NCI-H1092 (cell line): ENCODE results near the gene GRAMD4.
A peak's percentile ranks its signal among the peaks of the same experiment; 100 is the strongest.

Experiments
- DNase-seq: peaks from one replicate; lab custom pipeline; 2025; lab: John Stamatoyannopoulos, UW

The GRAMD4 gene

GRCh38 chr22:46672731-46673130, 52.5 kb downstream of the GRAMD4 start:
- no peak for DNase-seq

GRCh38 chr22:46673205-46673604, 53.0 kb downstream of the GRAMD4 start:
- no peak for DNase-seq

GRCh38 chr22:46673662-46674236, 53.6 kb downstream of the GRAMD4 start:
- DNase-seq: no peak

GRCh38 chr22:46674367-46674781, 54.2 kb downstream of the GRAMD4 start:
- DNase-seq: no peak

GRCh38 chr22:46674906-46675305, 54.7 kb downstream of the GRAMD4 start:
- DNase-seq: no peak

GRCh38 chr22:46675479-46675878, 55.3 kb downstream of the GRAMD4 start:
- DNase-seq: no peak

- DNase-seq: no peak
These were observed 55.8 kb downstream of the GRAMD4 start for GRCh38 chr22:46675938-46676337.

GRCh38 chr22:46676479-46676878, 56.3 kb downstream of the GRAMD4 start:
- DNase-seq: no peak

- DNase-seq: no peak
These were observed 56.7 kb downstream of the GRAMD4 start for GRCh38 chr22:46676881-46677280.

GRCh38 chr22:46677323-46678002, 57.3 kb downstream of the GRAMD4 start:
- DNase-seq: no peak

GRCh38 chr22:46678003-46678657, 57.9 kb downstream of the GRAMD4 start:
- DNase-seq: no peak

- DNase-seq: no peak
These were observed 58.9 kb downstream of the GRAMD4 start for GRCh38 chr22:46678785-46679700.

GRCh38 chr22:46679706-46680269, 59.6 kb downstream of the GRAMD4 start:
- DNase-seq: no peak

- DNase-seq: no peak
These were observed 60.8 kb downstream of the GRAMD4 start for GRCh38 chr22:46681010-46681409.

GRCh38 chr22:46682011-46682731, 62.0 kb downstream of the GRAMD4 start:
- DNase-seq: no peak

GRCh38 chr22:46684706-46685105, 64.5 kb downstream of the GRAMD4 start:
- peak; percentile 7 for DNase-seq

GRCh38 chr22:46686221-46687047, 66.2 kb downstream of the GRAMD4 start:
- no peak for DNase-seq

GRCh38 chr22:46687048-46687444, 66.9 kb downstream of the GRAMD4 start:
- no peak for DNase-seq

GRCh38 chr22:46687460-46687859, 67.3 kb downstream of the GRAMD4 start:
- DNase-seq: no peak

- no peak for DNase-seq
These were observed 68.8 kb downstream of the GRAMD4 start for GRCh38 chr22:46688949-46689348.
